Fibroblast of mammary gland (primary cell): ENCODE measurements around the gene MAP2K1.

Source experiments
- DNase-seq: peaks from one replicate; pipeline ENCODE4 v3.0.0-alpha.2; 2010; ENCODE audit warnings: low read depth
- H3K4me3 ChIP-seq: 2 replicates; pipeline ENCODE4 v1.5.1; 2011; ENCODE audit warnings: low read depth, mild to moderate bottlenecking, low read length, moderate library complexity; ENCODE audit not compliant: control insufficient read depth
- TF ChIP-seq, protein P1 (sequence below): conservative IDR thresholded peaks from 2 replicates; pipeline ENCODE4 v1.5.1; 2011; ENCODE audit warnings: low read depth, low read length, inconsistent platforms; ENCODE audit not compliant: control insufficient read depth, insufficient read depth

Gene MAP2K1

GRCh38 chr15:66394915-66395314, 8.2 kb downstream of the MAP2K1 start:
- DNase-seq: no peak
- TF ChIP-seq, protein P1, sequence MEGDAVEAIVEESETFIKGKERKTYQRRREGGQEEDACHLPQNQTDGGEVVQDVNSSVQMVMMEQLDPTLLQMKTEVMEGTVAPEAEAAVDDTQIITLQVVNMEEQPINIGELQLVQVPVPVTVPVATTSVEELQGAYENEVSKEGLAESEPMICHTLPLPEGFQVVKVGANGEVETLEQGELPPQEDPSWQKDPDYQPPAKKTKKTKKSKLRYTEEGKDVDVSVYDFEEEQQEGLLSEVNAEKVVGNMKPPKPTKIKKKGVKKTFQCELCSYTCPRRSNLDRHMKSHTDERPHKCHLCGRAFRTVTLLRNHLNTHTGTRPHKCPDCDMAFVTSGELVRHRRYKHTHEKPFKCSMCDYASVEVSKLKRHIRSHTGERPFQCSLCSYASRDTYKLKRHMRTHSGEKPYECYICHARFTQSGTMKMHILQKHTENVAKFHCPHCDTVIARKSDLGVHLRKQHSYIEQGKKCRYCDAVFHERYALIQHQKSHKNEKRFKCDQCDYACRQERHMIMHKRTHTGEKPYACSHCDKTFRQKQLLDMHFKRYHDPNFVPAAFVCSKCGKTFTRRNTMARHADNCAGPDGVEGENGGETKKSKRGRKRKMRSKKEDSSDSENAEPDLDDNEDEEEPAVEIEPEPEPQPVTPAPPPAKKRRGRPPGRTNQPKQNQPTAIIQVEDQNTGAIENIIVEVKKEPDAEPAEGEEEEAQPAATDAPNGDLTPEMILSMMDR: no peak
- no peak overlapping the region for H3K4me3 ChIP-seq

GRCh38 chr15:66399276-66399675, 12.6 kb downstream of the MAP2K1 start:
- no peak for DNase-seq
- TF ChIP-seq, protein P1: no peak
- H3K4me3 ChIP-seq: no peak overlapping the region

DNA sequence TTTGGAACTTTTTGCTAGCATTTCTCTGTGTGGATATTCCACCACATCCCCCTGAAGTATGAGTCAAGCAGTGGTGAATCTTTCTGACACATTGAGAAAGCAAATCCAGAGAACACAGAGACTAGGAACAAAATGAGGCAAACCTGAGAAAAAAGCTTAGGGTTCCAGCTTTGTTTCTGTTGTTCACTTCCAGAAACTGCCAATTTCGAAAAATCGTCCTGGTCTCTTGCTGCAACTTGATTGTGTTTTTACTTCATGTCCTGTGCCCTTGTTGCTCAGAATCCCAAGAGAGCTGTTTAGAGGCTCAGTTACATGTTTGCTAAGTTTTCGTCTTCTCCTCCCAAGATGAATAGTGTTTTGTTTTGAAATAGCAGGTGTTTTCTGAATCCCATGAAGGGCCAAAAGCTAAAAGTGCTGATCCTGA, 13.7 kb downstream of the MAP2K1 start:
- peak; percentile 64 for DNase-seq
- TF ChIP-seq, protein P1: no peak
- no peak overlapping the region for H3K4me3 ChIP-seq

DNA sequence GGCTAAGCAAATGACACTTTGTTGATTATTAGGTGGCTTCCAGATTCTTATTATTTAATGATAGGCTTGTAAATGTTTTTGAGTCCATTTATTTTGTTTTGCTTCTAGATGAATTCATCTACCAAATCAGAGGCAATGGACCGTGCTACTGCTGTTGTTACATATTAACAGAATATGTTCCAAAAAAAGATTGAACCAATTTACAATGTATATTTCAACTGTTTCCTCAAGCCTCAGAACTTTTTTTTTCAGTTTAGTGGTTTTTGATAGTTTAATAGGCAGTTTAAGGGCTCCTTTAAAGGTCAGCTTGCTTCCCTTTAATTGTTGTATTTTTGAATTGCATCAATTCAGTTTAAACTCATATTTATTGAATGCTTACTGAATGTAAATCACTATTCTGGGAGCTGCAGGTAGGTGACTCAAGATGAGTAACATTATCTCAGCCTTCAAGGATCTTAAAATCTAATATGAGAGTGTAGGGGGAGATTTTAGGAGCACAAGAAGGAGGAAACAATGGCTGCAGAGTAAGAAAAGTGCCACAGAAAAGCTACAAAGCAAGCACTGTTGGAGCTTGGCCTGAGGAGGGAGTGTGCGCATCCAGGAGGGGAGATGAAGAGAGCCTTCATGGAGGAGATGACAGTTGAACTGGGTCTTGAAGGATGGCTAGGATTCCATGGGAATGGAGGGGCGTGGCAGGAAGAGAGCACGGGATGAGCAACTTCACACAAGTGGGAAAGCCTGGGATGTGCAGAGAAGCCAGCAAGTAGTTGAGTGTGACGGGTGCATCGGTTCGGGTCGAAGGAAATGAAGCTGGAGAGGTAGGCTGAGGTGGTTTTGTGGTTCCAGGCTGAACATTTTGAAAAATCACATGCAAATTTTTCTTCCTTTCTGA, 14.7 kb downstream of the MAP2K1 start:
- DNase-seq: peak; percentile 25
- TF ChIP-seq, protein P1: peak; percentile 4
- H3K4me3 ChIP-seq: no peak overlapping the region

DNA sequence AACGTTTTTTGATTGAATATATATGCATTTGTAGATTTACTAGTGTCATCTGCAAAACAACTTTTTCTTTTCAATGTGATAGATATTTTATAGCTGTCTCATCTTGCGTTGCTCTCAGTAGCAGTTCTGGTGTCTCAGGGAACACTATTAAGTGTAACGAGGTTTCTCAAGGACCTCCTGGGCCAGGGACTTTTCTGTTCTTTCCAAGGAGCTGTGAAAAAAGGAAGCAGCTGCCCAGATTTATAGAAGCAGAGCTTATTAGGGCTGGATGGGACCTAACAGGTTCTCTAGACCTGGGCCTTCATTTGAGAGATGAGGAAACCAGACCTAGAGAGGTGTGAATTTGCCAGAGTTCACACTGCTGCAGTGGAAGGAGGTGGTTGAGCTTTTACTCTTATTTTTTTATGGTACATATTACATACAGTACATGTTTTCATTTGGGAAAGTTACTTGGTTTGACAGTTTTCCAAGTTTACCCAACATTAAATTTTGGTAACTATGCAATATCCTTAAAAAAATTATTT, 16.1 kb downstream of the MAP2K1 start:
- TF ChIP-seq, protein P1: no peak
- no peak overlapping the region for H3K4me3 ChIP-seq
- no peak for DNase-seq

DNA sequence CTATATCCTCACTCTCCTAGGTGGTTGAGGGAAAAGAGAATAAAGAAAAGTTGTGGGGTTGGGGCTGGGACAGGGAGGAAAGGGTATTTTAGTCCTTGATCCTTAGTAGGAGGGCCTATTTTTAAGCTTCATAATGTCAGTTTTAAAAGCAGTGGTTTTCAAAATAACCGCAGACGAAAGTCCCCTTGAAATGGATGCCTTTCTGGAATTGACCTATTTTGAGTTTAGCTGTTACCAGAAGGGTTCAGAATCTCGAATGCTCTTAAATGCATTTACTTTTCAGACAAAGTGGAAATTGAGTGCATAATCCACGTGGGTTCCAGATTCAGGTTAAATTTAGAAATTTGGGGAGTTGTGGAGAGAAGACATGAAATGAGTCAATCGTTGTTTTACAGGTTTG, 16.6 kb downstream of the MAP2K1 start:
- no peak for DNase-seq
- H3K4me3 ChIP-seq: no peak overlapping the region
- TF ChIP-seq, protein P1: no peak
